ENCODE measurements around the gene THPO.

Gene THPO

DNA sequence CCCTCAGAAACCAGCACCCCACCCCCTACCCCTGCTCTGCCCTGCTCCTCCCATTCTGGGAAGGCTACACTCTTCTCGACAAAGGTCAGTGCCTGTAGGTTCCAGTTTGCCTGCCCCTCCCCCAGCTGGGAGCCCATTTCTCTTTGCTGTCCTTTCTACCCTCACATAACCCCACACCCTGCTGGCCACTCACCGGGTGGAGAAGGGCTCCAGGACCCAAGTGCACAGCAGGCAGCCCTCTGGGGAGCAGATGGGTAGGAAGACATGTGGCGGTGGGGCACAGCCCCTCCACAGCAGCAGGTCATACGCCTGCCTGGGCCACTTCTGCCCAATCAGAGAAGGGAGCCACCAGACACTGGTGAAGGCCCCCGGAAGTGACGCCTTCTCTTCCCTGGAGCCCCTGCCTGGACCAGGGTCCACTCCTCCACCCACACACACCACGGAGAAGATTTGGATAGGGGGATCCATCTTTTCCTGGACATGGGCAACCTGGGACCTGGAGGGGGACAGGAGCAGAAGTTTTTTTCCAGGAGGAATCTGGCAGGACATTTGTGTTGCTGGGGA is at the start of gene THPO:
THPO (minus strand) TSS at position 326 of the 564 bp plus-strand sequence. CDS start 1,948 bp downstream, outside the sequence.
- POLR2A ChIA-PET (ENCODE audit: low non-redundant PET): no interaction called here
- DNase-seq (ENCODE audit: low spot score): no peak
- H3K27ac ChIP-seq: no peak within 1 kb of the TSS

DNA sequence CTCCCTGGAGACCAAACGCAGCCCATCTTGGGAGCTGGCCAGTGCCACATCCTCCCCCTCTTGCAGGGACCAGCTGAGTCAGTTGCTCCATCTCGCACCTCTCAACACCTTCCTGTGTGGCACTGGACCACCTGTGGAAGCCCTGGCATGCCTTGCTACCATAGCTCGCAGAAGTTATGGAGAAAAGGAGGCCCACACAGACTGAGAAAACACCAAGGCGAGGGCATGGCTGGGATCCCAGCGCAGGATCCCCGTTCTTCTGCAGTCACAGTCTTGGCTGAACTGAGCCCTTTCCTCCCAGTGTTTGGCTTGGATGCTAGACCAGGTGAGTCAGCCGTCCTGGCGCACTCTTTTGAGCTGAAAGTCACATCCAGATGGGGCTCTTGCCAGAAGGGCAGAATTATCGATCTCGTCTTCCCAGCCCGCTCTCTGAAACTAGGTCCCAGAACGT is 48.7 kb upstream of the THPO start:
- POLR2A ChIA-PET (ENCODE audit: low non-redundant PET): no interaction called here
- TF ChIP-seq, protein P1, sequence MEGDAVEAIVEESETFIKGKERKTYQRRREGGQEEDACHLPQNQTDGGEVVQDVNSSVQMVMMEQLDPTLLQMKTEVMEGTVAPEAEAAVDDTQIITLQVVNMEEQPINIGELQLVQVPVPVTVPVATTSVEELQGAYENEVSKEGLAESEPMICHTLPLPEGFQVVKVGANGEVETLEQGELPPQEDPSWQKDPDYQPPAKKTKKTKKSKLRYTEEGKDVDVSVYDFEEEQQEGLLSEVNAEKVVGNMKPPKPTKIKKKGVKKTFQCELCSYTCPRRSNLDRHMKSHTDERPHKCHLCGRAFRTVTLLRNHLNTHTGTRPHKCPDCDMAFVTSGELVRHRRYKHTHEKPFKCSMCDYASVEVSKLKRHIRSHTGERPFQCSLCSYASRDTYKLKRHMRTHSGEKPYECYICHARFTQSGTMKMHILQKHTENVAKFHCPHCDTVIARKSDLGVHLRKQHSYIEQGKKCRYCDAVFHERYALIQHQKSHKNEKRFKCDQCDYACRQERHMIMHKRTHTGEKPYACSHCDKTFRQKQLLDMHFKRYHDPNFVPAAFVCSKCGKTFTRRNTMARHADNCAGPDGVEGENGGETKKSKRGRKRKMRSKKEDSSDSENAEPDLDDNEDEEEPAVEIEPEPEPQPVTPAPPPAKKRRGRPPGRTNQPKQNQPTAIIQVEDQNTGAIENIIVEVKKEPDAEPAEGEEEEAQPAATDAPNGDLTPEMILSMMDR (conservative IDR thresholded peaks at IDR 0.05; ENCODE audit: low read depth): no peak
- CTCF ChIA-PET: interaction anchor here (0.7 to 1.2 kb wide), 3 partner anchors 17 to 115 kb away, joined by 3 read pairs; no protein-coding TSS in a partner anchor
- peak overlapping the region; percentile 7; the same call in 1 of the 2 replicates for H3K27ac ChIP-seq
- DNase-seq (ENCODE audit: low spot score): peak; percentile 15

More for the DNA sequence above, at the start of gene THPO:
- TF ChIP-seq, protein P1 (conservative IDR thresholded peaks at IDR 0.05; ENCODE audit: low read depth): no peak
- CTCF ChIA-PET: interaction anchor here (1.1 to 1.2 kb wide), 2 partner anchors 136 to 164 kb away, joined by 4 read pairs; no protein-coding TSS in a partner anchor

DNA sequence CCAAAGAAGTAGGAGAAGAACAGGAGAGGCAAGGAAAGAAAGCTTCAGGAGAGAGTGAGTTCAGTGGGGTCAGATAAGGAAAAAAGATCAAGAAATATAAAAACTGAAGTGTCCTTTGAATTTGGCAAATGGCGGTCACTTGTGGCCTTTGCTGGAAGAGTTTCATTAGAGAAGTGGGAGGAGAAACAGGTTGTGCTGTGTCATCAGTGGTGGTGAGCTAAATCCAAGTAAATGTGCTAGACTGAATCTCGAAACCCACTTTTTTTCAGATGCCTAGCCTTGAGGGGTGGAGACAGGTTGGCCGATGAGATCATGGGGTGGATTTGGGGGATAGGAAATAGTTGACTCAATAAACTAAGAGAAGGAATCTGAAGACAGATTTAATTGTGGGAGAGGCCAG is 45.6 kb upstream of the THPO start:
- TF ChIP-seq, protein P1 (conservative IDR thresholded peaks at IDR 0.05; ENCODE audit: low read depth): no peak
- CTCF ChIA-PET: interaction anchor here (0.6 kb wide), 1 partner anchor 647 kb away, joined by 3 read pairs; no protein-coding TSS in a partner anchor
- POLR2A ChIA-PET (ENCODE audit: low non-redundant PET): no interaction called here
- no peak overlapping the region for H3K27ac ChIP-seq
- DNase-seq (ENCODE audit: low spot score): no peak

DNA sequence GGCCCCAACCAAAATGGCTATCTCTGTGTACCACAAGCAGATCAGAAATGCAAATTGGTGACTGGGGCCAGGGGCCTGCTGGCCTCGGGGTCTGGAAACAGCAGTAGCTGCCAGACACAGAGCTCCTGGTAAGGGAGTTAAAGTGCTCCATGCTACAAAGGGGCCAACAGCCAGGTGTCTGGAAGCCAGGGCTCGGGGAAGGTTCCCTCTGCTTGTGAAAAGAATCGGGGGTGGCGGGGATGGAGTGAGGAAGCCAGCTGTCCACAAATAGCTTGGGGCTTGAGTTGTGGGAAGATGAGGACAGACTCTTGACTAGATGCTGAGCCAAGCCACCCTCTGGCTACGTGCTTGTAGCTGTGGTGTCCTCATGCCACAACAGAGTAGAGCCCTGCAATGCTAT is 41.2 kb upstream of the THPO start:
- no peak overlapping the region for H3K27ac ChIP-seq
- TF ChIP-seq, protein P1 (conservative IDR thresholded peaks at IDR 0.05; ENCODE audit: low read depth): no peak
- CTCF ChIA-PET: interaction anchor here (0.6 to 3.2 kb wide), 4 partner anchors 50 to 1889 kb away, joined by 3 to 23 read pairs (median 4); no protein-coding TSS in a partner anchor
- no peak for DNase-seq (ENCODE audit: low spot score)
- POLR2A ChIA-PET (ENCODE audit: low non-redundant PET): no interaction called here

DNA sequence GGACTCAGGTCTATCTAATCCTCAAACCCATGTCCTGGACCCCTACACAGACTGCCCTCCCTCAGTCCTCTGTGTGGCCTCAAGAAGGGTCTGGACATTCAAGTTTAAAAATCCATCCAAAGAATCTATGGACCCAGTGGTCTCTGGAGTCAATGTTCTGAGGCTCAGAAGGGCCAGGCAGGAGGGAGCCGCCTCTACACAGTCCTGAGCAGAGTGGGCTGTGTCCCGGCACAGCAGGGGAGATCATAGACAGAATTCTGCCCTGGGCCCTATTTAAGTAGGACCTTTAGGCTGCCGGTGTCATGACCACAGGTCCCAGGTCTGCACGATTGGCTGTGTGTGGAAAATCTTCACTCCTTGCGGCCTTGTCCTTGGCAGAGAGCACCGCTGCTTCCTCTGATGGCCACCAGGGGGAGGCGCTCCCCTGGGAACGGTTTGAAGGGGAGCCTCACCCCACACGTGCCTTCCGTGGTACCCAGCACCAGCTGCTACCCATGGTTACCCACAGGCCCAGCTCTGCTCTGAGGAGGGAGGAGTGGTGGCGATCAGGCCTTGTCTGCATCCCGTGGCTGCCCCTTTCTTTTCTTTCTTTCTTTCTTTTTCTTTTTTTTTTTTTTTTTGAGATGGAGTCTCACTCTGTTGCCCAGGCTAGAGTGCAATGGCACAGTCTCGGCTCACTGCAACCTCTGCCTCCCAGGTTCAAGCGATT is 39.8 kb upstream of the THPO start:
- TF ChIP-seq, protein P1 (conservative IDR thresholded peaks at IDR 0.05; ENCODE audit: low read depth): peak; percentile 85
- DNase-seq (ENCODE audit: low spot score): peak; percentile 73
- POLR2A ChIA-PET (ENCODE audit: low non-redundant PET): no interaction called here
- CTCF ChIA-PET: interaction anchor here (0.5 to 3.2 kb wide), 18 partner anchors 12 to 997 kb away, joined by 3 to 23 read pairs (median 4); no protein-coding TSS in a partner anchor
- no peak overlapping the region for H3K27ac ChIP-seq

DNA sequence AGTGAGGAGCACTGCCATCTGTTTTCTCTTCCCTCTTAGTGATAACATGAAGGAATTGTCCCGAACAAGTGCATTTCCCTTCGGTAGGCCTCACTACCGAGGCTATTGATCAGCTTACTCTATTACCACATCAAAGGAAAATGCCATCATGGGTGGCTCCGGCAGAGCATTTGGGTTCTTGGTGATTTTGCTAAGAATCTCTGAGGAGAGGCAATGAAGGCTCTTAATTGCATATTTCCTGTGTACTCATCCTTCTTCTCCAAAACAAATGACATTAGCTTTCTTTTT is 37.1 kb upstream of the THPO start:
- POLR2A ChIA-PET (ENCODE audit: low non-redundant PET): interaction anchor here (0.6 kb wide), 1 partner anchor 126 kb away, joined by 5 read pairs; no protein-coding TSS in a partner anchor
- H3K27ac ChIP-seq: no peak overlapping the region
- TF ChIP-seq, protein P1 (conservative IDR thresholded peaks at IDR 0.05; ENCODE audit: low read depth): no peak
- CTCF ChIA-PET: interaction anchor here (1.0 kb wide), 1 partner anchor 99 kb away, joined by 8 read pairs; no protein-coding TSS in a partner anchor
- no peak for DNase-seq (ENCODE audit: low spot score)

Data from RWPE1 (cell line).